ENCODE measurements around the gene PEX14. TPM values are rescaled to one million over a fixed set of nuclear protein-coding genes. Genes with fewer than 3 reads are reported as not detected.

Gene PEX14
- total and polyA plus RNA-seq, 9 of the 15 experiments (the other 6 are each of a cell fraction or from before 2014, with no cell fraction given), result 2.6 to 45.7 (median 22.7) TPM

GRCh38 chr1:10655002-10655401 lies 180.3 kb downstream of the PEX14 start:
- Histone ChIP-seq H3K27me3 (ENCODE audit: control insufficient read depth in 2 of 2, insufficient read depth in 2 of 2, low read length in 2 of 2) (peaks cover 51 to 87% of the 10 kb centered on the region in 2 experiments), H2AFZ (ENCODE audit: low read depth, low read length) (no peak overlapping the region), H3K4me3 (no peak overlapping the region), H3K9me3 (replicated peaks; ENCODE audit: control insufficient read depth, insufficient read depth, low read depth, low read length) (no peaks in the 10 kb centered on the region), H3K9ac (ENCODE audit: insufficient read depth in 1 of 2, low read depth in 2 of 2, low read length in 2 of 2) (no peak overlapping the region), H3K4me1 (replicated peaks in 1 of 2; ENCODE audit: control insufficient read depth in 2 of 2, insufficient read depth in 2 of 2, low read length in 2 of 2) (peaks cover 0 to 69% of the 10 kb centered on the region in 2 experiments; a peak in 2 of 5 replicates), H3K4me2 (ENCODE audit: insufficient read depth, low read length) (no peak overlapping the region), H3K27ac (ENCODE audit: extremely low read depth, low read depth, low read length) (no peak overlapping the region), H3K79me2 (ENCODE audit: control insufficient read depth, insufficient read depth, low read length) (no peaks in the 10 kb centered on the region), H3K36me3 (ENCODE audit: control insufficient read depth, insufficient read depth, low read length) (no peaks in the 10 kb centered on the region), H3K9me1 (ENCODE audit: control insufficient read depth, insufficient read depth, low read length) (no peaks in the 10 kb centered on the region), H4K20me1 (replicated peaks; ENCODE audit: control insufficient read depth, insufficient read depth, low read length) (peaks cover 24% of the 10 kb centered on the region)
- no peak for TF ChIP-seq TBL1XR1 (IDR thresholded peaks at IDR 0.05; ENCODE audit: low read length in 2 of 2)
- no peak for TF ChIP-seq HSF4 (CRISPR knock-in tag; IDR thresholded peaks at IDR 0.05; ENCODE audit: borderline replicate concordance)
- no peak for TF ChIP-seq KAT2B (IDR thresholded peaks at IDR 0.05; ENCODE audit: low read depth, low read length)
- TF ChIP-seq LARP7 (IDR thresholded peaks at IDR 0.05), result no peak
- no peak for TF ChIP-seq ZBTB7A (IDR thresholded peaks at IDR 0.05; ENCODE audit: borderline replicate concordance, control insufficient read depth, low read depth, low read length)
- no peak for TF ChIP-seq GATAD2B (IDR thresholded peaks at IDR 0.05; ENCODE audit: borderline replicate concordance)
- no peak for TF ChIP-seq TSHZ1 (CRISPR knock-in tag; IDR thresholded peaks at IDR 0.05)
- no peak for TF ChIP-seq MLX (CRISPR knock-in tag; conservative IDR thresholded peaks at IDR 0.05)
- no peak for TF ChIP-seq TCF7L2 (IDR thresholded peaks at IDR 0.05; ENCODE audit: low read depth, low read length)
- TF ChIP-seq ZBTB5 (IDR thresholded peaks at IDR 0.05), result no peak
- no peak for TF ChIP-seq ELF2 (CRISPR knock-in tag; IDR thresholded peaks at IDR 0.05)
- TF ChIP-seq MAX (CRISPR knock-in tag; IDR thresholded peaks at IDR 0.05), result no peak
- no peak for TF ChIP-seq ZNF717 (CRISPR knock-in tag; IDR thresholded peaks at IDR 0.05)
- TF ChIP-seq POLR2G (IDR thresholded peaks at IDR 0.05; ENCODE audit: low read depth, low read length), result no peak
- TF ChIP-seq KDM2B (CRISPR knock-in tag; IDR thresholded peaks at IDR 0.05), result no peak
- TF ChIP-seq CEBPB (tag; IDR thresholded peaks at IDR 0.05), result no peak
- FAIRE-seq, result no peak
- CTCF ChIA-PET (ENCODE audit: low intra/inter-chr PET ratio), result no interaction called here
- no peak for DNase-seq (ENCODE audit: extremely low read depth in 1 of 4, low spot score in 3 of 4)
- in situ Hi-C loops (cut with MboI) (no loop called here), intact Hi-C loops (cut with micrococcal nuclease) (no loop called here)
- POLR2A ChIA-PET, result interaction anchor here (0.6 kb wide), 1 partner anchor 398 kb away, joined by 3 read pairs; no protein-coding TSS in a partner anchor
- WGBS (ENCODE audit: insufficient coverage, low coverage, missing lambda C conversion rate), result 4% methylated on average over 10 of the region's 10 CpGs
- no TSS peak for BruUV-seq (replicated peaks)
- no peak for ATAC-seq
